Fibroblast of lung (primary cell): ENCODE data around the gene ALOX5.

Source experiments
- EZH2 ChIP-seq: IDR thresholded peaks from 2 replicates; pipeline ENCODE4 v1.5.1; 2012; ENCODE audit warnings: low read length, control low read depth, mild to moderate bottlenecking; ENCODE audit errors: missing control alignments
- TF ChIP-seq, protein P1 (sequence below), 2 donors: IDR thresholded peaks in 1 of 2; conservative IDR thresholded peaks in 1 of 2; 1 replicate in 1 of 2; 2 replicates in 1 of 2; pipeline ENCODE4 v1.5.1; 2011 to 2012; ENCODE audit warnings: low read length in 2 of 2, control low read depth in 1 of 2, inconsistent platforms in 1 of 2, low read depth in 1 of 2, mild to moderate bottlenecking in 1 of 2

DNA sequence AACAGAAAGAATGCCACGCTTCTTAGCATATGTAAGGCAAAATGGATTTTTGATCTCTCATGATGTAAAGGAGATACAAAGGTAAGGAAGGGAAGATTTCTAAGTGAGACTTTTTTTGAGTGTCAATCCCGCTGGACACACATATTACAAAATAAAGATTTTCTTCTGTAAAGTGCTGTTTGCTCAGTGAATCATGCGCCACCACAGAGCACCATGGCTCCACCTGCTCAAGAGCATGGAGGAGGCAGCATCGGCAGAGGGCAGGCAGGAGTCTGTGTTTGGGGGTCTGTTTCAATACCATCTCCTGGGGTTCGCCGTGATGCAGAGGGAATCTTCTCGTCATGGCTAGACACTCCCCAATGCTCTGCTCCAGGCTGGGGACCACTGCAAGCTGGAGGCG lies 83.5 kb downstream of the ALOX5 start:
- TF ChIP-seq, protein P1, sequence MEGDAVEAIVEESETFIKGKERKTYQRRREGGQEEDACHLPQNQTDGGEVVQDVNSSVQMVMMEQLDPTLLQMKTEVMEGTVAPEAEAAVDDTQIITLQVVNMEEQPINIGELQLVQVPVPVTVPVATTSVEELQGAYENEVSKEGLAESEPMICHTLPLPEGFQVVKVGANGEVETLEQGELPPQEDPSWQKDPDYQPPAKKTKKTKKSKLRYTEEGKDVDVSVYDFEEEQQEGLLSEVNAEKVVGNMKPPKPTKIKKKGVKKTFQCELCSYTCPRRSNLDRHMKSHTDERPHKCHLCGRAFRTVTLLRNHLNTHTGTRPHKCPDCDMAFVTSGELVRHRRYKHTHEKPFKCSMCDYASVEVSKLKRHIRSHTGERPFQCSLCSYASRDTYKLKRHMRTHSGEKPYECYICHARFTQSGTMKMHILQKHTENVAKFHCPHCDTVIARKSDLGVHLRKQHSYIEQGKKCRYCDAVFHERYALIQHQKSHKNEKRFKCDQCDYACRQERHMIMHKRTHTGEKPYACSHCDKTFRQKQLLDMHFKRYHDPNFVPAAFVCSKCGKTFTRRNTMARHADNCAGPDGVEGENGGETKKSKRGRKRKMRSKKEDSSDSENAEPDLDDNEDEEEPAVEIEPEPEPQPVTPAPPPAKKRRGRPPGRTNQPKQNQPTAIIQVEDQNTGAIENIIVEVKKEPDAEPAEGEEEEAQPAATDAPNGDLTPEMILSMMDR (conservative IDR thresholded peaks at IDR 0.05 in 1 of 2, IDR thresholded peaks at IDR 0.05 in 1 of 2; ENCODE audit: low read depth in 1 of 2, low read length in 2 of 2) = no peak
- no peak for TF ChIP-seq EZH2
